IMR-90 (cell line): Measurements from ENCODE around the gene GZMM. TPM values are rescaled to one million over a fixed set of nuclear protein-coding genes. Genes with fewer than 3 reads are reported as not detected.

Experiments used
- ATAC-seq: fragments of 200-7000 bp; cut with Tn5 transposase; 2 replicates; pipeline ENCODE4 v1.9.1; 2020; ENCODE audit warnings: low read depth, mild to moderate bottlenecking, moderate library complexity
- BruUV-seq: library from RNA; stranded (reverse); fragments of 400-500 nt; replicated peaks from 2 replicates; lab custom pipeline; 2021; lab: Mats Ljungman, UMichigan
- CTCF ChIA-PET: fragments of 300-600 bp; formaldehyde crosslinking; extraction: SDS; loops from one replicate; lab custom pipeline; 2021; ENCODE audit warnings: antibody characterized with exemption; lab: Yijun Ruan, JAX
- POLR2A ChIA-PET: fragments of 300-600 bp; sonication (Branson Sonifier 250); formaldehyde crosslinking; loops from one replicate; lab custom pipeline; 2022; ENCODE audit warnings: antibody characterized with exemption; ENCODE audit not compliant: unreplicated experiment; lab: Charles Lee
- DNase-seq: peaks from one replicate; pipeline ENCODE4 v3.0.0; 2013
- H2AFZ ChIP-seq: replicated peaks from 2 replicates; pipeline ENCODE3; 2013; ENCODE audit warnings: low read length, mild to moderate bottlenecking; ENCODE audit not compliant: poor library complexity
- H2AK5ac ChIP-seq: 2 replicates; pipeline ENCODE4 v1.6.1; 2013; ENCODE audit warnings: low read depth, low read length, inconsistent platforms
- H2AK9ac ChIP-seq: replicated peaks from 2 replicates; pipeline ENCODE3; 2013; ENCODE audit warnings: mild to moderate bottlenecking, low read depth, low read length, moderate library complexity; ENCODE audit not compliant: poor library complexity
- H2BK120ac ChIP-seq: 2 replicates; pipeline ENCODE4 v1.6.1; 2013; ENCODE audit warnings: low read depth, low read length, inconsistent platforms
- H2BK15ac ChIP-seq: 3 replicates; pipeline ENCODE4 v1.6.1; 2013; ENCODE audit warnings: low read depth, low read length, inconsistent platforms
- H2BK20ac ChIP-seq: 2 replicates; pipeline ENCODE4 v1.6.1; 2013; ENCODE audit warnings: low read depth, mild to moderate bottlenecking, inconsistent platforms, low read length, moderate library complexity
- H2BK5ac ChIP-seq: 2 replicates; pipeline ENCODE4 v1.6.1; 2013; ENCODE audit warnings: mild to moderate bottlenecking, low read depth, low read length, inconsistent platforms; ENCODE audit not compliant: poor library complexity, severe bottlenecking
- H3K14ac ChIP-seq: replicated peaks from 2 replicates; pipeline ENCODE4 v1.6.1; 2013; ENCODE audit warnings: low read depth, low read length, inconsistent platforms
- H3K18ac ChIP-seq: 2 replicates; pipeline ENCODE4 v1.6.1; 2013; ENCODE audit warnings: low read depth, low read length, control low read depth
- H3K23ac ChIP-seq: 2 replicates; pipeline ENCODE4 v1.6.1; 2013; ENCODE audit warnings: low read depth, low read length, inconsistent platforms
- H3K27ac ChIP-seq: 2 replicates; pipeline ENCODE4 v1.5.1; 2013; ENCODE audit warnings: mild to moderate bottlenecking, control low read depth, low read length; ENCODE audit not compliant: insufficient read depth
- H3K27me3 ChIP-seq: 2 replicates; pipeline ENCODE4 v1.6.1; 2013; ENCODE audit warnings: low read length; ENCODE audit not compliant: control insufficient read depth, insufficient read depth
- H3K36me3 ChIP-seq: 2 replicates; pipeline ENCODE4 v1.6.1; 2013; ENCODE audit warnings: low read length, mixed read lengths; ENCODE audit not compliant: control insufficient read depth, insufficient read depth
- H3K4ac ChIP-seq: 2 replicates; pipeline ENCODE4 v1.6.1; 2013; ENCODE audit warnings: low read depth, low read length, inconsistent platforms
- H3K4me1 ChIP-seq: 2 replicates; pipeline ENCODE4 v1.6.1; 2013; ENCODE audit warnings: low read length, mixed read lengths; ENCODE audit not compliant: control insufficient read depth, insufficient read depth
- H3K4me2 ChIP-seq: 2 replicates; pipeline ENCODE4 v1.6.1; 2013; ENCODE audit warnings: low read depth, mild to moderate bottlenecking, control low read depth, low read length, moderate library complexity
- H3K4me3 ChIP-seq: 2 replicates; pipeline ENCODE4 v1.5.1; 2013; ENCODE audit warnings: low read depth, mild to moderate bottlenecking, control low read depth, low read length, moderate library complexity; ENCODE audit not compliant: insufficient read depth
- H3K56ac ChIP-seq: 2 replicates; pipeline ENCODE4 v1.6.1; 2013; ENCODE audit warnings: low read length, inconsistent platforms; ENCODE audit not compliant: insufficient read depth; ENCODE audit errors: extremely low read depth
- H3K79me1 ChIP-seq, 2 experiments: 2 replicates each; pipeline ENCODE4 v1.6.1; 2013; ENCODE audit warnings: low read length in 2 of 2, inconsistent platforms in 1 of 2, low read depth in 1 of 2
- H3K9ac ChIP-seq: 2 replicates; pipeline ENCODE4 v1.6.1; 2013; ENCODE audit warnings: low read depth, low read length, control low read depth
- H3K9me1 ChIP-seq: 2 replicates; pipeline ENCODE4 v1.6.1; 2013; ENCODE audit warnings: low read length, inconsistent platforms; ENCODE audit not compliant: insufficient read depth
- H3K9me3 ChIP-seq: 2 replicates; pipeline ENCODE4 v1.6.1; 2013; ENCODE audit warnings: low read length; ENCODE audit not compliant: control insufficient read depth, insufficient read depth
- H4K20me1 ChIP-seq: 2 replicates; pipeline ENCODE4 v1.6.1; 2013; ENCODE audit warnings: low read length, inconsistent platforms; ENCODE audit not compliant: insufficient read depth
- H4K5ac ChIP-seq: 2 replicates; pipeline ENCODE4 v1.6.1; 2013; ENCODE audit warnings: mild to moderate bottlenecking, low read depth, low read length, control low read depth
- H4K8ac ChIP-seq, 2 experiments: 2 replicates each; pipeline ENCODE4 v1.6.1; 2013; ENCODE audit warnings: low read depth in 2 of 2, low read length in 2 of 2, control low read depth in 1 of 2, inconsistent platforms in 1 of 2
- H4K91ac ChIP-seq: 2 replicates; pipeline ENCODE4 v1.6.1; 2013; ENCODE audit warnings: low read depth, low read length, inconsistent platforms; ENCODE audit not compliant: insufficient read depth
- BHLHE40 ChIP-seq: fragments of 150-350 bp; IDR thresholded peaks from 2 replicates; pipeline ENCODE4 v1.6.1; 2016; ENCODE audit warnings: mild to moderate bottlenecking, low read depth, low read length
- CTCF ChIP-seq: conservative IDR thresholded peaks from 2 replicates; pipeline ENCODE4 v1.5.1; 2012; ENCODE audit warnings: mild to moderate bottlenecking, low read depth, low read length, improper control_type of control experiment
- FOS ChIP-seq: fragments of 150-350 bp; IDR thresholded peaks from 2 replicates; pipeline ENCODE4 v1.6.1; 2016; ENCODE audit warnings: low read depth, low read length
- MAZ ChIP-seq: IDR thresholded peaks from 2 replicates; pipeline ENCODE4 v1.6.1; 2012; ENCODE audit warnings: low read depth, mild to moderate bottlenecking, low read length, improper control_type of control experiment, moderate library complexity, borderline replicate concordance
- NFE2L2 ChIP-seq: fragments of 150-350 bp; IDR thresholded peaks from 2 replicates; pipeline ENCODE4 v1.6.1; 2016; ENCODE audit warnings: low read depth, mild to moderate bottlenecking, low read length
- RAD21 ChIP-seq: IDR thresholded peaks from 2 replicates; pipeline ENCODE4 v1.6.1; 2012; ENCODE audit warnings: low read length, improper control_type of control experiment
- RCOR1 ChIP-seq: IDR thresholded peaks from 2 replicates; pipeline ENCODE4 v1.6.1; 2012; ENCODE audit warnings: mild to moderate bottlenecking, low read length, improper control_type of control experiment; ENCODE audit not compliant: insufficient replicate concordance
- RFX5 ChIP-seq: IDR thresholded peaks from 2 replicates; pipeline ENCODE4 v1.8.0; 2012; ENCODE audit warnings: low read depth, mild to moderate bottlenecking, low read length, moderate library complexity
- SMC3 ChIP-seq: fragments of 150-350 bp; IDR thresholded peaks from 2 replicates; pipeline ENCODE4 v1.6.1; 2016; ENCODE audit warnings: low read depth, mild to moderate bottlenecking, antibody characterized with exemption, low read length, moderate library complexity
- WGBS, 2 experiments: methylation state at CpG; one replicate each; pipeline versions ENCODE4 v1.1.5 to v1.1.7; 2013; ENCODE audit warnings: missing lambda C conversion rate in 2 of 2; ENCODE audit not compliant: insufficient read length in 1 of 2; ENCODE audit errors: extremely low coverage in 2 of 2; 5-methylcytosine and 5-hydroxymethylcytosine counted together
- dilution Hi-C: fragments of 300-500 bp; cut with HindIII; formaldehyde crosslinking; loops from one replicate; pipeline ENCODE4 v1.14.3; 2018; ENCODE audit warnings: low sequenced_read_pairs; ENCODE audit not compliant: unreplicated experiment
- in situ Hi-C: fragments of 300-500 bp; cut with MboI; formaldehyde crosslinking; loops from 3 replicates; pipeline ENCODE4 v1.14.3; 2019; ENCODE audit warnings: low sequenced_read_pairs, inconsistent platforms, mixed read lengths
- intact Hi-C: fragments of 100-400 bp; cut with micrococcal nuclease; formaldehyde crosslinking; loops from 2 replicates; pipeline ENCODE4 v1.10.0; 2022
- polyA plus RNA-seq, 3 experiments: library from polyadenylated mRNA; depleted of rRNA; stranded (reverse); fragments of >200 nt; gene quantifications; 2 replicates each; pipeline ENCODE4 v1.2.3, GENCODE V29; 2012; ENCODE audit warnings: low replicate concordance in 1 of 3
- total RNA-seq: library from RNA; depleted of rRNA; stranded (reverse); fragments of >200 nt; gene quantifications from 2 replicates; pipeline ENCODE4 v1.2.3, GENCODE V29; 2012
- TF ChIP-seq, protein P1 (sequence below): fragments of 150-350 bp; IDR thresholded peaks from 2 replicates; pipeline ENCODE4 v1.6.1; 2017; ENCODE audit warnings: mild to moderate bottlenecking, antibody characterized with exemption, low read length, low read depth

GZMM gene
- total and polyA plus RNA-seq, 2 of the 4 experiments (the other 2 are of a cell fraction), result 0.24 TPM; not detected in 1

DNA sequence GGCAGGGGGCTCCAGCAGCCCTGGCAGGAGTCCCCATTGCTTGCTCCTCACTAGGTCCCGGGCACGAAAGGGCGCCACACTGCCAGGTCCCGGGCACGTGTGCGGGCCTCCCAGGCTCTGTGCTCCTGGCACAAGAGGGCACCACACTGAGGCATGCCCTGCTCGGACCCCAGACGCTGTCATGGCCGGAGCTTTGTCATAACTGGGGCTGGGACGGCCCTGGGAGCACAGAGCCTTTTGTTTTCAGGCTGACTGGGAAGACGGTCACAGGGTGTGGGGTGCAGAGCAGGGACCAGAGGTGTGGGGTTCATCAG, 35.9 kb downstream of the GZMM start:
- peaks cover 26% of the 10 kb centered on the region; the same call in 1 of the 2 replicates for H3K36me3 ChIP-seq

More for the DNA sequence above, 35.9 kb downstream of the GZMM start:
- Histone ChIP-seq H3K27ac (no peak overlapping the region), H4K5ac (no peak overlapping the region), H2AK5ac (no peak overlapping the region), H4K91ac (no peak overlapping the region), H3K27me3 (no peaks in the 10 kb centered on the region), H3K4me1 (peaks cover 15% of the 10 kb centered on the region), H3K56ac (no peak overlapping the region), H2BK5ac (no peak overlapping the region), H3K9ac (no peak overlapping the region), H3K14ac (no peak overlapping the region), H3K9me3 (no peaks in the 10 kb centered on the region), H4K20me1 (peaks cover 87% of the 10 kb centered on the region), H2AK9ac (no peak overlapping the region), H2BK120ac (no peak overlapping the region), H3K4me2 (no peak overlapping the region), H3K18ac (no peak overlapping the region), H3K4ac (no peak overlapping the region), H2BK20ac (no peak overlapping the region), H3K4me3 (no peak overlapping the region), H3K79me1 (peaks cover 0 to 50% of the 10 kb centered on the region in 2 experiments; a peak in 2 of 4 replicates), H3K9me1 (peaks cover 7% of the 10 kb centered on the region; the same call in 1 of the 2 replicates), H2AFZ (no peak overlapping the region), H4K8ac (no peak overlapping the region), H2BK15ac (no peak overlapping the region), H3K23ac (no peak overlapping the region)
- TF ChIP-seq FOS, result no peak
- no peak for TF ChIP-seq BHLHE40
- no peak for TF ChIP-seq RAD21
- TF ChIP-seq, protein P1, sequence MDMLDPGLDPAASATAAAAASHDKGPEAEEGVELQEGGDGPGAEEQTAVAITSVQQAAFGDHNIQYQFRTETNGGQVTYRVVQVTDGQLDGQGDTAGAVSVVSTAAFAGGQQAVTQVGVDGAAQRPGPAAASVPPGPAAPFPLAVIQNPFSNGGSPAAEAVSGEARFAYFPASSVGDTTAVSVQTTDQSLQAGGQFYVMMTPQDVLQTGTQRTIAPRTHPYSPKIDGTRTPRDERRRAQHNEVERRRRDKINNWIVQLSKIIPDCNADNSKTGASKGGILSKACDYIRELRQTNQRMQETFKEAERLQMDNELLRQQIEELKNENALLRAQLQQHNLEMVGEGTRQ, result no peak
- no peak for TF ChIP-seq CTCF
- no peak for TF ChIP-seq MAZ
- no peak for TF ChIP-seq RCOR1
- TF ChIP-seq SMC3, result no peak
- TF ChIP-seq NFE2L2, result no peak
- no peak for TF ChIP-seq RFX5
- ATAC-seq (no peak), DNase-seq (no peak)
- ChIA-PET CTCF (no interaction called here), POLR2A (no interaction called here)
- intact Hi-C loops, result no loop called here
- 96% methylated on average over 4 of the region's 11 CpGs; no CpG with 5 or more reads in 1 of the 2 experiments for WGBS, 2 experiments
- BruUV-seq, result no TSS peak
- in situ Hi-C loops, result no loop called here
- dilution Hi-C loops, result no loop called here
